Body of pancreas (tissue), 4 donors: ENCODE results near the gene ATPAF2.

Experiments
- CTCF ChIP-seq, 7 experiments: fragments of 450-650 bp in 4 of 7; fragments of 200-600 bp in 3 of 7; sonication (generic) in 3 of 7; IDR thresholded peaks; one replicate each; pipeline ENCODE4 v1.5.1; 2016 to 2019; ENCODE audit warnings: antibody characterized with exemption in 7 of 7
- POLR2A ChIP-seq, 3 donors: fragments of 450-650 bp; IDR thresholded peaks; one replicate each; pipeline ENCODE4 v1.6.1; 2016; ENCODE audit warnings: antibody characterized with exemption in 3 of 3, mild to moderate bottlenecking in 2 of 3

- TF ChIP-seq CTCF (IDR thresholded peaks at IDR 0.05) (no peak), POLR2A (IDR thresholded peaks at IDR 0.05) (no peak)
Measured at GRCh38 chr17:18038149-18038850, 668 bp downstream of the ATPAF2 start.
